ENCODE measurements around the gene P2RY10.
A peak's percentile ranks its signal among the peaks of the same experiment; 100 is the strongest.

The P2RY10 gene

GRCh38 chrX:78945186-78945912, at the start of gene P2RY10:
TSS of gene P2RY10 (plus strand) at chrX:78945391. CDS start at chrX:78960521, 15,130 bp downstream.
- DNase-seq (ENCODE audit: extremely low read depth, insufficient read length): peak; percentile 70
- Histone ChIP-seq H3K27me3 (replicated peaks; ENCODE audit: control insufficient read depth, insufficient read depth, low read length) (no peaks in the 10 kb centered on the region), H3K4me3 (replicated peaks; ENCODE audit: low read depth, low read length) (peak within 1 kb of the TSS; percentile 76), H3K36me3 (ENCODE audit: control insufficient read depth, insufficient read depth, low read length) (no peaks in the 10 kb centered on the region)
- no peak for TF ChIP-seq CTCF (IDR thresholded peaks at IDR 0.05; ENCODE audit: insufficient read depth, low read length, poor library complexity, severe bottlenecking)

- Histone ChIP-seq H3K27me3 (replicated peaks; ENCODE audit: control insufficient read depth, insufficient read depth, low read length) (no peaks in the 10 kb centered on the region), H3K36me3 (ENCODE audit: control insufficient read depth, insufficient read depth, low read length) (no peaks in the 10 kb centered on the region), H3K4me3 (replicated peaks; ENCODE audit: low read depth, low read length) (no peak overlapping the region)
- DNase-seq (ENCODE audit: extremely low read depth, insufficient read length): no peak
- no peak for TF ChIP-seq CTCF (IDR thresholded peaks at IDR 0.05; ENCODE audit: insufficient read depth, low read length, poor library complexity, severe bottlenecking)
Measured at GRCh38 chrX:78922754-78923153, 22.4 kb upstream of the P2RY10 start.

GRCh38 chrX:78923198-78924015, 21.8 kb upstream of the P2RY10 start:
- H3K36me3 ChIP-seq (ENCODE audit: control insufficient read depth, insufficient read depth, low read length): no peaks in the 10 kb centered on the region
- H3K27me3 ChIP-seq (replicated peaks; ENCODE audit: control insufficient read depth, insufficient read depth, low read length): no peaks in the 10 kb centered on the region
- no peak for TF ChIP-seq CTCF (IDR thresholded peaks at IDR 0.05; ENCODE audit: insufficient read depth, low read length, poor library complexity, severe bottlenecking)
- peak overlapping the region; percentile 38 for H3K4me3 ChIP-seq (replicated peaks; ENCODE audit: low read depth, low read length)
- DNase-seq (ENCODE audit: extremely low read depth, insufficient read length): peak; percentile 53

GRCh38 chrX:78931814-78932213, 13.4 kb upstream of the P2RY10 start:
- Histone ChIP-seq H3K4me3 (replicated peaks; ENCODE audit: low read depth, low read length) (no peak overlapping the region), H3K36me3 (ENCODE audit: control insufficient read depth, insufficient read depth, low read length) (no peaks in the 10 kb centered on the region), H3K27me3 (replicated peaks; ENCODE audit: control insufficient read depth, insufficient read depth, low read length) (no peaks in the 10 kb centered on the region)
- TF ChIP-seq CTCF (IDR thresholded peaks at IDR 0.05; ENCODE audit: insufficient read depth, low read length, poor library complexity, severe bottlenecking): no peak
- no peak for DNase-seq (ENCODE audit: extremely low read depth, insufficient read length)

- H3K27me3 ChIP-seq (replicated peaks; ENCODE audit: control insufficient read depth, insufficient read depth, low read length): no peaks in the 10 kb centered on the region
- no peak overlapping the region for H3K4me3 ChIP-seq (replicated peaks; ENCODE audit: low read depth, low read length)
- DNase-seq (ENCODE audit: extremely low read depth, insufficient read length): no peak
- TF ChIP-seq CTCF (IDR thresholded peaks at IDR 0.05; ENCODE audit: insufficient read depth, low read length, poor library complexity, severe bottlenecking): no peak
- H3K36me3 ChIP-seq (ENCODE audit: control insufficient read depth, insufficient read depth, low read length): no peaks in the 10 kb centered on the region
Measured at GRCh38 chrX:78934866-78935265, 10.3 kb upstream of the P2RY10 start.

Measured in GM06990 (cell line).